Esophagus squamous epithelium (tissue), 5 donors: Measurements from ENCODE around the gene ACACA. TPM values are rescaled to one million over a fixed set of nuclear protein-coding genes. Genes with fewer than 3 reads are reported as not detected.

Experiments used
- DNase-seq: peaks from one replicate; lab custom pipeline; 2025; lab: John Stamatoyannopoulos, UW
- H3K27ac ChIP-seq, 4 donors: fragments of 200-600 bp; sonication (generic); one replicate each; pipeline ENCODE4 v1.5.1; 2016 to 2019; ENCODE audit warnings: mild to moderate bottlenecking in 1 of 4
- H3K27me3 ChIP-seq, 4 donors: fragments of 200-600 bp; sonication (generic); 1 replicate in 3 of 4; 2 replicates in 1 of 4; pipeline versions ENCODE4 v1.5.1 to v1.6.0; 2017 to 2021; ENCODE audit warnings: antibody characterized with exemption in 1 of 4
- H3K36me3 ChIP-seq, 3 donors: fragments of 200-600 bp; sonication (generic); one replicate each; pipeline ENCODE4 v1.5.1; 2016 to 2019
- H3K4me1 ChIP-seq, 3 donors: fragments of 200-600 bp; sonication (generic); one replicate each; pipeline ENCODE4 v1.5.1; 2017 to 2019
- H3K4me3 ChIP-seq, 4 donors: fragments of 200-600 bp; sonication (generic); 1 replicate in 3 of 4; 2 replicates in 1 of 4; pipeline ENCODE4 v1.5.1; 2016 to 2019; ENCODE audit warnings: mild to moderate bottlenecking in 2 of 4, moderate library complexity in 1 of 4
- H3K9me3 ChIP-seq, 3 donors: fragments of 200-600 bp; sonication (generic); one replicate each; pipeline ENCODE4 v1.5.1; 2016 to 2019
- CTCF ChIP-seq, 6 experiments: fragments of 450-650 bp in 4 of 6; fragments of 200-600 bp in 2 of 6; sonication (generic) in 2 of 6; IDR thresholded peaks; one replicate each; pipeline ENCODE4 v1.5.1; 2016 to 2019; ENCODE audit warnings: antibody characterized with exemption in 6 of 6, mild to moderate bottlenecking in 4 of 6, moderate library complexity in 4 of 6
- POLR2A ChIP-seq, 4 donors: fragments of 450-650 bp; IDR thresholded peaks; one replicate each; pipeline ENCODE4 v1.6.1; 2017; ENCODE audit warnings: antibody characterized with exemption in 4 of 4, mild to moderate bottlenecking in 4 of 4, moderate library complexity in 3 of 4
- WGBS, 2 donors: methylation state at CpG; one replicate each; pipeline ENCODE4 v1.1.5; 2018; 5-methylcytosine and 5-hydroxymethylcytosine counted together
- intact Hi-C: fragments of 100-400 bp; cut with DNase I; formaldehyde crosslinking; loops from one replicate; pipeline ENCODE4 v1.15.0; 2022
- total RNA-seq, 4 donors: library from RNA; depleted of rRNA; stranded (reverse); fragments of >200 nt; gene quantifications; one replicate each; pipeline ENCODE4 v1.1.0, GENCODE V29; 2016
- donor health status: DM: yes; HTN: yes; CAD: no.

ACACA gene
- total RNA-seq, 4 donors from 2014 or later: 34.5 to 81.0 (median 55.8) TPM

- Histone ChIP-seq H3K9me3 (no peaks in the 10 kb centered on the region), H3K27me3 (no peaks in the 10 kb centered on the region), H3K4me3 (no peak overlapping the region), H3K36me3 (peaks cover 0 to 61% (median 0%) of the 10 kb centered on the region in 3 donors), H3K27ac (no peak overlapping the region), H3K4me1 (no peaks in the 10 kb centered on the region)
- no peak for DNase-seq
- WGBS, 2 donors: 45 to 89% methylated on average over 2 of the region's 2 CpGs
- intact Hi-C loops: no loop called here
- TF ChIP-seq POLR2A (IDR thresholded peaks at IDR 0.05): no peak
- no peak for TF ChIP-seq CTCF (IDR thresholded peaks at IDR 0.05)
Observed at GRCh38 chr17:37284191-37284590, 122.4 kb downstream of the ACACA start.

- H3K4me1 ChIP-seq: peaks cover 0 to 4% (median 0%) of the 10 kb centered on the region in 3 donors
- no peaks in the 10 kb centered on the region for H3K9me3 ChIP-seq
- TF ChIP-seq CTCF (IDR thresholded peaks at IDR 0.05): no peak
- no peak for TF ChIP-seq POLR2A (IDR thresholded peaks at IDR 0.05)
- no peak overlapping the region for H3K27ac ChIP-seq
- no peaks in the 10 kb centered on the region for H3K27me3 ChIP-seq
- H3K36me3 ChIP-seq: peaks cover 0 to 61% (median 0%) of the 10 kb centered on the region in 3 donors
- H3K4me3 ChIP-seq: no peak overlapping the region
- no peak for DNase-seq
- intact Hi-C loops: no loop called here
Observed at GRCh38 chr17:37283414-37283961, 123.1 kb downstream of the ACACA start.

GRCh38 chr17:37280841-37281240, 125.8 kb downstream of the ACACA start:
- no peaks in the 10 kb centered on the region for H3K27me3 ChIP-seq
- H3K4me3 ChIP-seq: no peak overlapping the region
- intact Hi-C loops: no loop called here
- 99 to 100% methylated on average over 6 of the region's 6 CpGs for WGBS, 2 donors
- no peak for DNase-seq
- peaks cover 0 to 70% (median 0%) of the 10 kb centered on the region in 3 donors for H3K36me3 ChIP-seq
- H3K9me3 ChIP-seq: no peaks in the 10 kb centered on the region
- peaks cover 0 to 27% (median 0%) of the 10 kb centered on the region in 3 donors for H3K4me1 ChIP-seq
- no peak for TF ChIP-seq CTCF (IDR thresholded peaks at IDR 0.05)
- no peak for TF ChIP-seq POLR2A (IDR thresholded peaks at IDR 0.05)
- no peak overlapping the region for H3K27ac ChIP-seq

GRCh38 chr17:37278247-37278894, 128.3 kb downstream of the ACACA start:
- Histone ChIP-seq H3K36me3 (peaks cover 0 to 78% (median 0%) of the 10 kb centered on the region in 3 donors), H3K4me3 (no peak overlapping the region), H3K27me3 (no peaks in the 10 kb centered on the region), H3K9me3 (no peaks in the 10 kb centered on the region), H3K27ac (no peak overlapping the region), H3K4me1 (peaks cover 0 to 34% (median 0%) of the 10 kb centered on the region in 3 donors)
- WGBS, 2 donors: 34 to 57% methylated on average over 2 of the region's 2 CpGs
- TF ChIP-seq POLR2A (IDR thresholded peaks at IDR 0.05) (no peak), CTCF (IDR thresholded peaks at IDR 0.05) (no peak)
- DNase-seq: no peak
- intact Hi-C loops: no loop called here

GRCh38 chr17:37276475-37276874, 130.2 kb downstream of the ACACA start:
- no peak for DNase-seq
- Histone ChIP-seq H3K36me3 (peaks cover 0 to 70% (median 0%) of the 10 kb centered on the region in 3 donors), H3K27me3 (no peaks in the 10 kb centered on the region), H3K27ac (no peak overlapping the region), H3K9me3 (no peaks in the 10 kb centered on the region), H3K4me1 (peaks cover 0 to 35% (median 0%) of the 10 kb centered on the region in 3 donors), H3K4me3 (no peak overlapping the region)
- intact Hi-C loops: no loop called here
- 38 to 61% methylated on average over 1 of the region's 1 CpG for WGBS, 2 donors
- no peak for TF ChIP-seq CTCF (IDR thresholded peaks at IDR 0.05)
- TF ChIP-seq POLR2A (IDR thresholded peaks at IDR 0.05): no peak
